Aorta (tissue), 5 donors: ENCODE measurements around the gene IL21R. TPM values are rescaled to one million over a fixed set of nuclear protein-coding genes. Genes with fewer than 3 reads are reported as not detected.

ENCODE experiments used
- ATAC-seq: fragments of 200-7000 bp; cut with Tn5 transposase; one replicate; pipeline ENCODE4 v1.9.1; 2022; ENCODE audit warnings: moderate library complexity; ENCODE audit not compliant: low FRiP score
- DNase-seq, 2 donors: peaks; one replicate each; pipeline ENCODE4 v3.0.0-alpha.2; 2020
- H3K27ac ChIP-seq, 2 donors: one replicate each; pipeline ENCODE4 v1.5.1; 2013; ENCODE audit warnings: low read length in 2 of 2, mild to moderate bottlenecking in 2 of 2, moderate library complexity in 2 of 2, control low read depth in 1 of 2, inconsistent platforms in 1 of 2, low read depth in 1 of 2
- H3K27me3 ChIP-seq, 2 donors: one replicate each; pipeline ENCODE4 v1.6.1; 2013; ENCODE audit warnings: control low read depth in 1 of 2, low read length in 1 of 2, mild to moderate bottlenecking in 1 of 2, moderate library complexity in 1 of 2; ENCODE audit not compliant: insufficient read depth in 2 of 2, control insufficient read depth in 1 of 2
- H3K36me3 ChIP-seq, 2 donors: one replicate each; pipeline ENCODE4 v1.6.1; 2013; ENCODE audit warnings: control low read depth in 1 of 2, low read length in 1 of 2, mild to moderate bottlenecking in 1 of 2; ENCODE audit not compliant: insufficient read depth in 2 of 2, control insufficient read depth in 1 of 2
- H3K4me1 ChIP-seq, 2 donors: one replicate each; pipeline ENCODE4 v1.6.1; 2013; ENCODE audit warnings: low read length in 2 of 2, control low read depth in 1 of 2, mild to moderate bottlenecking in 1 of 2, moderate library complexity in 1 of 2; ENCODE audit not compliant: insufficient read depth in 2 of 2, control insufficient read depth in 1 of 2
- H3K4me3 ChIP-seq, 2 donors: one replicate each; pipeline ENCODE4 v1.5.1; 2013; ENCODE audit warnings: low read length in 2 of 2, control low read depth in 1 of 2, mild to moderate bottlenecking in 1 of 2
- H3K9me3 ChIP-seq: one replicate; pipeline ENCODE4 v1.6.1; 2013; ENCODE audit warnings: mild to moderate bottlenecking, low read length; ENCODE audit not compliant: control insufficient read depth
- WGBS, 2 donors: extraction: QIAGEN DNeasy Blood & Tissue Kit; methylation state at CpG; one replicate each; pipeline ENCODE4 v1.1.7; 2013; 5-methylcytosine and 5-hydroxymethylcytosine counted together
- intact Hi-C, 2 donors: fragments of 100-400 bp; cut with DNase I; formaldehyde crosslinking; loops; one replicate each; pipeline versions ENCODE4 v1.14.2 to v1.15.0; 2022
- polyA plus RNA-seq, 2 donors: library from polyadenylated mRNA; stranded (reverse); fragments of 200-250 nt; gene quantifications; one replicate each; pipeline ENCODE4 v1.2.3, GENCODE V29; 2013
- total RNA-seq, 2 donors: library from RNA; stranded (reverse); fragmentation: NEBNext Ultra II Directional; extraction: Animal tissue kit (Norgen Biotek cat#: 25700); gene quantifications; one replicate each; pipeline ENCODE4 v1.2.1, GENCODE V29; 2021
- donor health status: healthy with polysubstance abuse.
- donor health status: Bipolar disorder and iron deficiency.
- donor health status: DM: no; HTN: no; CAD: no.
- donor health status: DM: no; HTN: no; CAD: no.
- donor health status: DM: yes; HTN: yes; CAD: no.

IL21R gene
- total and polyA plus RNA-seq, 4 donors: 0.08 to 3.8 (median 0.65) TPM; not detected in 1

DNA sequence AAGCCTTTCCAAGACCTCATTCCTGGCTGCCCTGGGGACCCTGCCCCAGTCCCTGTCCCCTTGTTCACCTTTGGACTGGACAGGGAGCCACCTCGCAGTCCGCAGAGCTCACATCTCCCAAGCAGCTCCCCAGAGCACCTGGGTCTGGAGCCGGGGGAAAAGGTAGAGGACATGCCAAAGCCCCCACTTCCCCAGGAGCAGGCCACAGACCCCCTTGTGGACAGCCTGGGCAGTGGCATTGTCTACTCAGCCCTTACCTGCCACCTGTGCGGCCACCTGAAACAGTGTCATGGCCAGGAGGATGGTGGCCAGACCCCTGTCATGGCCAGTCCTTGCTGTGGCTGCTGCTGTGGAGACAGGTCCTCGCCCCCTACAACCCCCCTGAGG is 38.7 kb upstream of the IL21R start:
- DNase-seq: no peak
- H3K4me1 ChIP-seq: no peaks in the 10 kb centered on the region
- peaks cover 0 to 5% of the 10 kb centered on the region in 2 donors for H3K36me3 ChIP-seq
- H3K9me3 ChIP-seq: no peaks in the 10 kb centered on the region
- ATAC-seq: no peak
- no peak overlapping the region for H3K27ac ChIP-seq
- no peaks in the 10 kb centered on the region for H3K27me3 ChIP-seq
- WGBS, 2 donors: 87 to 95% methylated on average over 5 of the region's 5 CpGs
- intact Hi-C loops: no loop called here
- no peak overlapping the region for H3K4me3 ChIP-seq

GRCh38 chr16:27363797-27364196 is 38.2 kb upstream of the IL21R start:
- Histone ChIP-seq H3K27ac (no peak overlapping the region), H3K9me3 (no peaks in the 10 kb centered on the region), H3K27me3 (no peaks in the 10 kb centered on the region), H3K4me1 (no peaks in the 10 kb centered on the region), H3K36me3 (peaks cover 0 to 5% of the 10 kb centered on the region in 2 donors), H3K4me3 (no peak overlapping the region)
- intact Hi-C loops: no loop called here
- DNase-seq (no peak), ATAC-seq (no peak)
- 76 to 82% methylated on average over 9 of the region's 9 CpGs for WGBS, 2 donors

DNA sequence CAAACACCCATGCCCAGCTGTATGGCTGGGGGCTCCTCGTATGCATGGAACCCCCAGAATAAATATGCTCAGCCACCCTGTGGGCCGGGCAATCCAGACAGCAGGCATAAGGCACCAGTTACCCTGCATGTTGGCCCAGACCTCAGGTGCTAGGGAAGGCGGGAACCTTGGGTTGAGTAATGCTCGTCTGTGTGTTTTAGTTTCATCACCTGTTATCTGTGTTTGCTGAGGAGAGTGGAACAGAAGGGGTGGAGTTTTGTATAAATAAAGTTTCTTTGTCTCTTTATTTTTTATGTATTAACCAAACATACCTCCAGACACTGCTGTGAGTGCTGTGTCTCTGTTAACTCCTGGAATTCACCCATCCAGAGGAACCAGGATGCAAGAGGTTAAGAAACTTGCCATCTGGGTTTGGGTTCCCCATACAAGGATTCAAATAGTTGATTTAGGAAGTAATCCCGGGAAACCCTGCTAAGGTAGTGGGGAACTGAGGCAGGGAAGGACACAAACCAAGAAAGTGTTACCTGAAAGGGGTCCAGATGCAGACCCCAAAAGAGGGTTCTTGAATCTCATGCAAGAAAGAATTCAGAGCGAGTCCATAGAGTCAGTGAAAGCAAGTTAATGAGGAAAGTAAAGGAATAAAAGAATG is 37.4 kb upstream of the IL21R start:
- H3K9me3 ChIP-seq: no peaks in the 10 kb centered on the region
- DNase-seq: no peak
- no peaks in the 10 kb centered on the region for H3K4me1 ChIP-seq
- no peaks in the 10 kb centered on the region for H3K27me3 ChIP-seq
- 70 to 71% methylated on average over 6 of the region's 6 CpGs for WGBS, 2 donors
- intact Hi-C loops: loop anchor here (5.0 kb wide), 2 partner anchors 93 to 127 kb away; no protein-coding TSS in a partner anchor
- H3K36me3 ChIP-seq: peaks cover 0 to 5% of the 10 kb centered on the region in 2 donors
- no peak overlapping the region for H3K4me3 ChIP-seq
- no peak for ATAC-seq
- no peak overlapping the region for H3K27ac ChIP-seq

- ATAC-seq (no peak), DNase-seq (no peak)
- Histone ChIP-seq H3K4me1 (no peaks in the 10 kb centered on the region), H3K4me3 (no peak overlapping the region), H3K27me3 (no peaks in the 10 kb centered on the region), H3K9me3 (no peaks in the 10 kb centered on the region), H3K27ac (no peak overlapping the region), H3K36me3 (peaks cover 0 to 5% of the 10 kb centered on the region in 2 donors)
- 76 to 79% methylated on average over 7 of the region's 7 CpGs for WGBS, 2 donors
- intact Hi-C loops: loop anchor here (5.0 kb wide), 2 partner anchors 92 to 128 kb away; no protein-coding TSS in a partner anchor
These were observed 36.6 kb upstream of the IL21R start for GRCh38 chr16:27365142-27366089.

DNA sequence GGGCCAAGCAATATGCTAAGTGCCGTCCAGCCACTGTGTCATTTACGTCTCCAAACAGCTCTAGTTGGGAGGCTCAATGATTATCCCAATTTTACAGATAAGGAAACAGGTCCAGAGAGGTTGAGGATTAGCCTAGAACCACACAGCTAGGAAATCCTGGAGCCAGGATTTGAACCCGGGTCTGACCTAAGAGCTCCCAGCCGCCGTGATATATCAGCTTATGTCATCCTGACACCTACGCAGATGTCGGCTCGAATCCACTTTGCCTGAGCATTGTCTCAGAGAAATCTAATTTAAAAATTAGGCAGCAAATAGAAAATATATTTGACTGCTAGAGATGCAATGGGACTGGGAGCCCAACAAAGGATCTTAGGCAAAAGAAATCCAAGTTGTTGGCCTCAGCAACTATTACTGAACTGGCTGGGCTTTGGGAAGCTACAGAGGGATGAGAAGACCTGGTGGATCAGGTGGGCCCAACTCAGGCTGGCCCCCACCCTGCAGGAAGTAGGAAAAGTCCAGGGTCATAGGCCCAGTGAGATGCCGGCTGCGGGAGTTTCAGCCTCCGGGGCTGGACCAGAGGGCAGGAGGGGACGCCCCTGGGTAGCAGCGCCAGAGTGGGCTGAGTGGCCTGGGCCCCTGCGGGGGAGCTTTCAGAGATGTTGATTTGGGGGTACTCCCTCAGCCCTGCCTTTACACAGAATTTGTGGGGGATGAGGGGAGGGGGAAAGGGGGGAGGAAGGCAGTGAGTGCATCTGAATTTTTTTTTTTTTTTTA is 35.1 kb upstream of the IL21R start:
- no peak overlapping the region for H3K27ac ChIP-seq
- H3K36me3 ChIP-seq: peaks cover 0 to 5% of the 10 kb centered on the region in 2 donors
- DNase-seq: peak in 1 of 2 donors; percentile 63
- H3K4me3 ChIP-seq: no peak overlapping the region
- intact Hi-C loops: loop anchor here (5.0 kb wide), 2 partner anchors 90 to 130 kb away; no protein-coding TSS in a partner anchor
- H3K4me1 ChIP-seq: no peaks in the 10 kb centered on the region
- no peaks in the 10 kb centered on the region for H3K9me3 ChIP-seq
- H3K27me3 ChIP-seq: no peaks in the 10 kb centered on the region
- ATAC-seq: peak; percentile 50
- 72 to 74% methylated on average over 14 of the region's 14 CpGs for WGBS, 2 donors

GRCh38 chr16:27367461-27368357 is 34.3 kb upstream of the IL21R start:
- peak; percentile 90 to 91 for DNase-seq
- H3K27ac ChIP-seq: no peak overlapping the region
- intact Hi-C loops: loop anchor here (2.0 to 5.0 kb wide), 4 partner anchors 90 to 187 kb away; no protein-coding TSS in a partner anchor
- no peak overlapping the region for H3K4me3 ChIP-seq
- no peaks in the 10 kb centered on the region for H3K4me1 ChIP-seq
- peaks cover 0 to under 1% of the 10 kb centered on the region in 2 donors for H3K36me3 ChIP-seq
- H3K27me3 ChIP-seq: no peaks in the 10 kb centered on the region
- ATAC-seq: peak; percentile 88
- 33 to 38% methylated on average over 27 of the region's 27 CpGs for WGBS, 2 donors
- H3K9me3 ChIP-seq: no peaks in the 10 kb centered on the region

DNA sequence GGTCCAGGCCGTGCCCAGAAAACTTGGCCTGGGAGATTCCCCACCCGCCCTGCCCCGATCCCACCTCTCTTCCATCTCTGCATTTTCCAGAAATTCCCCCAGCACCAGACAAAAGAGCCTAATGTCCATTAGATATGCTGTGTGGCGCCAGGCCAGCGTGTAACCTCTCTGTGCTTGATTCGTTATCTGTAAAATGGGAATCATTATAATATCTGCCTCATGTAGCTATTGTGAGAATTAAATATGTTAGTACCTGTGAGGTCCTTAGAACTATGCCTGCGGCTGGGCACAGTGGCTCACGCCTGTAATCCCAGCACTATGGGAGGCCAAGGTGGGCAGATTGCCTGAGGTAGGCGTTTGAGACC is 33.6 kb upstream of the IL21R start:
- no peaks in the 10 kb centered on the region for H3K36me3 ChIP-seq

More for the DNA sequence above, 33.6 kb upstream of the IL21R start:
- no peak for ATAC-seq
- 43% methylated on average over 9 of the region's 9 CpGs for WGBS, 2 donors
- intact Hi-C loops: loop anchor here (2.0 to 5.0 kb wide), 4 partner anchors 89 to 188 kb away; no protein-coding TSS in a partner anchor
- Histone ChIP-seq H3K4me3 (no peak overlapping the region), H3K9me3 (no peaks in the 10 kb centered on the region), H3K27me3 (no peaks in the 10 kb centered on the region), H3K4me1 (no peaks in the 10 kb centered on the region), H3K27ac (no peak overlapping the region)
- DNase-seq: no peak
